Smooth muscle cell (in vitro differentiated cells): Measurements from ENCODE around the gene CENPA. TPM values are rescaled to one million over a fixed set of nuclear protein-coding genes. Genes with fewer than 3 reads are reported as not detected.
"Not testable (repeated sequence)": the region's sequence is repeated elsewhere in the genome, so short reads cannot be mapped to it uniquely, and the experiment has no call there.

Source experiments
- DNase-seq: peaks from one replicate; lab custom pipeline; 2025; ENCODE audit not compliant: unreplicated experiment; lab: John Stamatoyannopoulos, UW
- H2AFZ ChIP-seq: fragments of 200-600 bp; sonication (generic); 2 replicates; pipeline ENCODE4 v1.6.0; 2016; ENCODE audit warnings: antibody characterized with exemption, low read depth, mild to moderate bottlenecking
- H3F3A ChIP-seq: fragments of 200-600 bp; sonication (generic); 2 replicates; pipeline ENCODE4 v1.6.0; 2017; ENCODE audit warnings: antibody characterized with exemption, low read depth
- H3K27ac ChIP-seq: fragments of 200-600 bp; sonication (generic); 2 replicates; pipeline ENCODE4 v1.5.1; 2016; ENCODE audit warnings: low read depth, mild to moderate bottlenecking
- H3K27me3 ChIP-seq: fragments of 200-600 bp; sonication (generic); 2 replicates; pipeline ENCODE4 v1.6.1; 2016; ENCODE audit warnings: low read depth, mild to moderate bottlenecking
- H3K36me3 ChIP-seq: fragments of 200-600 bp; sonication (generic); 2 replicates; pipeline ENCODE4 v1.5.1; 2016; ENCODE audit warnings: low read depth
- H3K4me1 ChIP-seq: fragments of 200-600 bp; sonication (generic); 2 replicates; pipeline ENCODE4 v1.5.1; 2016; ENCODE audit warnings: low read depth
- H3K4me2 ChIP-seq: fragments of 200-600 bp; sonication (generic); 2 replicates; pipeline ENCODE4 v1.6.0; 2016; ENCODE audit warnings: mild to moderate bottlenecking
- H3K4me3 ChIP-seq: fragments of 200-600 bp; sonication (generic); 2 replicates; pipeline ENCODE4 v1.5.1; 2016; ENCODE audit warnings: mild to moderate bottlenecking
- H3K79me2 ChIP-seq: fragments of 200-600 bp; sonication (generic); 2 replicates; pipeline ENCODE4 v1.6.0; 2016; ENCODE audit warnings: low read depth, mild to moderate bottlenecking
- H3K9ac ChIP-seq: fragments of 200-600 bp; sonication (generic); 2 replicates; pipeline ENCODE4 v1.6.0; 2016; ENCODE audit warnings: low read depth
- H3K9me3 ChIP-seq: fragments of 200-600 bp; sonication (generic); replicated peaks from 2 replicates; pipeline ENCODE4 v1.5.1; 2016; ENCODE audit warnings: low read depth
- H4K20me1 ChIP-seq: fragments of 200-600 bp; sonication (generic); 2 replicates; pipeline ENCODE4 v1.6.0; 2016; ENCODE audit warnings: low read depth
- whole genome bisulfite sequencing: methylation state at CpG from one replicate; pipeline ENCODE4 v1.1.7; 2016; ENCODE audit warnings: low lambda C conversion rate; 5-methylcytosine and 5-hydroxymethylcytosine counted together
- polyA plus RNA-seq: library from polyadenylated mRNA; unstranded; fragments of >200 nt; fragmentation: Nextera tagmentation; extraction: Ambion mirVana; gene quantifications from 2 replicates; pipeline ENCODE4 v1.2.1, GENCODE V29; 2016
- total RNA-seq: library from RNA; depleted of rRNA; stranded (reverse); fragments of >200 nt; gene quantifications from 2 replicates; pipeline ENCODE4 v1.2.3, GENCODE V29; 2014
- TF ChIP-seq, protein P1 (sequence below): fragments of 200-600 bp; sonication (generic); IDR thresholded peaks from 2 replicates; pipeline ENCODE4 v1.5.1; 2017; ENCODE audit warnings: borderline replicate concordance, mild to moderate bottlenecking, antibody characterized with exemption; ENCODE audit not compliant: insufficient read depth, poor library complexity, severe bottlenecking

CENPA gene
- total and polyA plus RNA-seq, 2 experiments from 2014 or later: 0.58 to 7.6 TPM

DNA sequence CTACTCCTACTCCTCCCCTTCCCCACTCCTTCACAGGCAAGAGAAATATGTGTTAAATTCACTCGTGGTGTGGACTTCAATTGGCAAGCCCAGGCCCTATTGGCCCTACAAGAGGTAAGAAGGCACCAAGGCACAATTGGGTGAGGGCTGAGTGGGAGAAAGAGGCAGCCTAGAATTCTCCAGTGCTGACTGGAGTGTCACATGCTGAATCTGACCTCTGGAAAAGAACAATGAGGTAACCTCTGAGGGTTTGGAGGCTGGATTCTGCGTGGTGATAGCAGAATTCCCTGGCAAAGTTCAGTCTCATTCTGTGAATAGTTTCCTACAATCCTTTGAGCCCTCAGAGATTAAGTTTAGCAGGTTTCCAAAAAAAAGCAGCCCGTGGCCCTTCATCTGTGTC is 6.9 kb downstream of the CENPA start:
- no peak for DNase-seq
- H3K79me2 ChIP-seq: peaks cover 32% of the 10 kb centered on the region
- no peaks in the 10 kb centered on the region for H4K20me1 ChIP-seq
- no peak overlapping the region for H3K4me2 ChIP-seq
- TF ChIP-seq, protein P1, sequence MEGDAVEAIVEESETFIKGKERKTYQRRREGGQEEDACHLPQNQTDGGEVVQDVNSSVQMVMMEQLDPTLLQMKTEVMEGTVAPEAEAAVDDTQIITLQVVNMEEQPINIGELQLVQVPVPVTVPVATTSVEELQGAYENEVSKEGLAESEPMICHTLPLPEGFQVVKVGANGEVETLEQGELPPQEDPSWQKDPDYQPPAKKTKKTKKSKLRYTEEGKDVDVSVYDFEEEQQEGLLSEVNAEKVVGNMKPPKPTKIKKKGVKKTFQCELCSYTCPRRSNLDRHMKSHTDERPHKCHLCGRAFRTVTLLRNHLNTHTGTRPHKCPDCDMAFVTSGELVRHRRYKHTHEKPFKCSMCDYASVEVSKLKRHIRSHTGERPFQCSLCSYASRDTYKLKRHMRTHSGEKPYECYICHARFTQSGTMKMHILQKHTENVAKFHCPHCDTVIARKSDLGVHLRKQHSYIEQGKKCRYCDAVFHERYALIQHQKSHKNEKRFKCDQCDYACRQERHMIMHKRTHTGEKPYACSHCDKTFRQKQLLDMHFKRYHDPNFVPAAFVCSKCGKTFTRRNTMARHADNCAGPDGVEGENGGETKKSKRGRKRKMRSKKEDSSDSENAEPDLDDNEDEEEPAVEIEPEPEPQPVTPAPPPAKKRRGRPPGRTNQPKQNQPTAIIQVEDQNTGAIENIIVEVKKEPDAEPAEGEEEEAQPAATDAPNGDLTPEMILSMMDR: no peak
- H3K4me1 ChIP-seq: peaks cover 9% of the 10 kb centered on the region
- H3F3A ChIP-seq: no peaks in the 10 kb centered on the region
- no peaks in the 10 kb centered on the region for H3K27me3 ChIP-seq
- H3K9ac ChIP-seq: no peak overlapping the region
- no peak overlapping the region for H2AFZ ChIP-seq
- H3K9me3 ChIP-seq: no peaks in the 10 kb centered on the region
- WGBS: 82% methylated on average over 3 of the region's 3 CpGs
- no peak overlapping the region for H3K4me3 ChIP-seq
- no peak overlapping the region for H3K27ac ChIP-seq
- no peaks in the 10 kb centered on the region for H3K36me3 ChIP-seq

DNA sequence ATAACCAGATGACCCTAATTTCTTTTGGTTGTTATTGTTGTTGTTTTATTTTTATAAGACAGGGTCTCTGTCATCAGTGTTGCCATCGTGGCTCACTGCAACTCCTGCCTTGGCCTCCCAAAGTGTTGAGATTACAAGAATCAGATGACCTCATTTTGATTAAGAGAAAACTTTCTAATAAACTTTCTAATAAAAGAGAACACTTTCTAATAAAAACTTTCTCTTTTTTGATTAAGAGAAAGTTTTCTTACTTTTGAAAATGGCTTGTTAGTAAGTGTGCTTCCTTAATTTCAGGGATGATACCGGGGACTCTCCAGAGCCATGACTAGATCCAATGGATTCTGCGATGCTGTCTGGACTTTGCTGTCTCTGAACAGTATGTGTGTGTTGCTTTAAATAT is 7.7 kb downstream of the CENPA start:
- Histone ChIP-seq H3K4me3 (no peak overlapping the region), H2AFZ (no peak overlapping the region), H3K4me2 (no peak overlapping the region), H3K79me2 (peaks cover 25% of the 10 kb centered on the region), H3K9ac (no peak overlapping the region), H3K4me1 (peaks cover 9% of the 10 kb centered on the region), H3K27ac (no peak overlapping the region), H3K36me3 (no peaks in the 10 kb centered on the region), H3F3A (no peaks in the 10 kb centered on the region), H3K9me3 (no peaks in the 10 kb centered on the region), H4K20me1 (no peaks in the 10 kb centered on the region), H3K27me3 (no peaks in the 10 kb centered on the region)
- DNase-seq: no peak
- TF ChIP-seq, protein P1: no peak
- WGBS: 94% methylated on average over 3 of the region's 3 CpGs

GRCh38 chr2:26795135-26795534 is 9.3 kb downstream of the CENPA start:
- H3K4me3 ChIP-seq, DNase-seq, H3K36me3 ChIP-seq, H3F3A ChIP-seq, H3K27ac ChIP-seq, H4K20me1 ChIP-seq, H3K4me1 ChIP-seq, H2AFZ ChIP-seq, H3K9ac ChIP-seq, H3K9me3 ChIP-seq, H3K4me2 ChIP-seq, H3K27me3 ChIP-seq: not testable (repeated sequence)
- WGBS: 96% methylated on average over 17 of the region's 17 CpGs
- peaks cover 10% of the 10 kb centered on the region for H3K79me2 ChIP-seq

- H3K4me2 ChIP-seq: no peak overlapping the region
- no peak overlapping the region for H3K27ac ChIP-seq
- H3K36me3 ChIP-seq: no peaks in the 10 kb centered on the region
- no peak overlapping the region for H3K9ac ChIP-seq
- H4K20me1 ChIP-seq: no peaks in the 10 kb centered on the region
- no peaks in the 10 kb centered on the region for H3K79me2 ChIP-seq
- TF ChIP-seq, protein P1: no peak
- WGBS: 75% methylated on average over 4 of the region's 4 CpGs
- H3K9me3 ChIP-seq: no peaks in the 10 kb centered on the region
- no peak overlapping the region for H3K4me3 ChIP-seq
- H3F3A ChIP-seq: no peaks in the 10 kb centered on the region
- no peak overlapping the region for H2AFZ ChIP-seq
- no peak for DNase-seq
- no peaks in the 10 kb centered on the region for H3K27me3 ChIP-seq
- H3K4me1 ChIP-seq: no peaks in the 10 kb centered on the region
Observed at GRCh38 chr2:26801328-26801727, 15.5 kb downstream of the CENPA start.
